BLaER1 (cell line): Measurements from ENCODE around the gene PPFIA1.

Experiments
- H3K27ac ChIP-seq: shearing (Covaris generic); formaldehyde crosslinking; 2 replicates; pipeline ENCODE4 v1.8.1; 2022
- H3K27me3 ChIP-seq: shearing (Covaris generic); formaldehyde crosslinking; 2 replicates; pipeline ENCODE4 v1.8.1; 2022
- H3K36me3 ChIP-seq: shearing (Covaris generic); formaldehyde crosslinking; 2 replicates; pipeline ENCODE4 v1.8.1; 2022
- H3K4me1 ChIP-seq: shearing (Covaris generic); formaldehyde crosslinking; 2 replicates; pipeline ENCODE4 v1.8.1; 2022
- H3K4me2 ChIP-seq: shearing (Covaris generic); formaldehyde crosslinking; 2 replicates; pipeline ENCODE4 v1.8.1; 2022
- H3K4me3 ChIP-seq: shearing (Covaris generic); formaldehyde crosslinking; 2 replicates; pipeline ENCODE4 v1.8.1; 2022
- H3K9ac ChIP-seq: shearing (Covaris generic); formaldehyde crosslinking; 2 replicates; pipeline ENCODE4 v1.8.1; 2022
- H3K9me3 ChIP-seq: shearing (Covaris generic); formaldehyde crosslinking; 2 replicates; pipeline ENCODE4 v1.8.1; 2022
- H4K20me1 ChIP-seq: shearing (Covaris generic); formaldehyde crosslinking; 2 replicates; pipeline ENCODE4 v1.8.1; 2022
- Cebpa-rat ChIP-seq: shearing (Covaris generic); IDR thresholded peaks from 2 replicates; pipeline ENCODE4 v1.8.1; 2022

Gene PPFIA1

GRCh38 chr11:70397336-70397982 is 127.0 kb downstream of the PPFIA1 start:
- Histone ChIP-seq H3K27ac (no peak overlapping the region), H3K9me3 (no peaks in the 10 kb centered on the region), H4K20me1 (peaks cover 52% of the 10 kb centered on the region), H3K4me3 (peak overlapping the region; percentile 62), H3K4me2 (peak overlapping the region; percentile 94), H3K36me3 (no peaks in the 10 kb centered on the region), H3K27me3 (peaks cover 46% of the 10 kb centered on the region), H3K4me1 (peaks cover 30% of the 10 kb centered on the region), H3K9ac (no peak overlapping the region)
- TF ChIP-seq Cebpa-rat = no peak

DNA sequence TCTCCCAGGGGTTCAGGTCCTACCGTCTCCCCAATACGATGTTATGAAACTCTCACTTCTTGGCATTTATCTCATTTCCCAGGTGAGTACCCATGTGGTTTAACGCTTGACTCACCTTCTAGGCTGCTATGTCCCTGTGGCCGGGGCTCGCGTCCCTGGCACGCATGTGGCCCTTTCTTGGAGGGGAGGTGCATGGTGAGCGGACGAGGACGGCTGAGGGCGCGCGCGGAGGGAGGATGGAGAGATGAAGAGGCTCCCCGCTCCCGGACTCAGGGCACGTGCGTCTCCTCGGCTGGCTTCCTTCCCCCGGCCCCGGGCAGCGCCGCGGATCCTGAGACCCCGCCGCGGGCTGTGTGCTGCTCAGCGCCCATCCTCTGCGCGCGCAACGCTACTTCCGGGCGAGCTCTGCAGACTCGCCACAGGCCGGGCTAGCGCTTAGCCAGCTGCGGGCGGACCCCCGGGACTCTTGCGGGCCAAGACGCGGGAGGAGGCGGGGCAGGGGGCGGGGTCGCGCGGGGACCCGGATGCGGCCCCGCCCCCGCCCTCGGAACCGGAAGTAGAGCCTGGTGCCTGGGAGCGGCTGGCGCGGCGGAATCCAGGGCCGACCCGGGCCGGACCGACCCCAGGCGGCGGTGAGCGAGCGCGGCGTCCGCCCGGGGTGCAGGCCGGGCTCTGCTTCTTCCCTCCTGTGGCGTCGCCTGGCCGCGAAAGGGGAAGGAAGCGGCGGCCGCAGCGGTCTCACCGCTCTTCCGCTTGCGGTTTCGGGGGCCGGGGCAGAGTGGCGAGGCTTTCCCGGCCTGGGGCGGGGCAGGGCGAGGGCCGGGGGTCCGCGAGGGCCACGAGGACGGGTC is 127.7 kb downstream of the PPFIA1 start, which contains the start of gene CTTN:
Gene CTTN (plus strand): TSS at position 547 of the 851 bp plus-strand sequence. CDS start 8,769 bp downstream, outside the sequence.
- Histone ChIP-seq H3K9me3 (no peaks in the 10 kb centered on the region), H3K4me2 (peak within 1 kb of the TSS; percentile 94), H3K36me3 (no peaks in the 10 kb centered on the region), H3K4me1 (peaks cover 30% of the 10 kb centered on the region), H3K27ac (no peak within 1 kb of the TSS), H3K9ac (no peak within 1 kb of the TSS), H3K4me3 (peak within 1 kb of the TSS; percentile 62), H3K27me3 (peaks cover 50% of the 10 kb centered on the region), H4K20me1 (peaks cover 52% of the 10 kb centered on the region)
- no peak for TF ChIP-seq Cebpa-rat

DNA sequence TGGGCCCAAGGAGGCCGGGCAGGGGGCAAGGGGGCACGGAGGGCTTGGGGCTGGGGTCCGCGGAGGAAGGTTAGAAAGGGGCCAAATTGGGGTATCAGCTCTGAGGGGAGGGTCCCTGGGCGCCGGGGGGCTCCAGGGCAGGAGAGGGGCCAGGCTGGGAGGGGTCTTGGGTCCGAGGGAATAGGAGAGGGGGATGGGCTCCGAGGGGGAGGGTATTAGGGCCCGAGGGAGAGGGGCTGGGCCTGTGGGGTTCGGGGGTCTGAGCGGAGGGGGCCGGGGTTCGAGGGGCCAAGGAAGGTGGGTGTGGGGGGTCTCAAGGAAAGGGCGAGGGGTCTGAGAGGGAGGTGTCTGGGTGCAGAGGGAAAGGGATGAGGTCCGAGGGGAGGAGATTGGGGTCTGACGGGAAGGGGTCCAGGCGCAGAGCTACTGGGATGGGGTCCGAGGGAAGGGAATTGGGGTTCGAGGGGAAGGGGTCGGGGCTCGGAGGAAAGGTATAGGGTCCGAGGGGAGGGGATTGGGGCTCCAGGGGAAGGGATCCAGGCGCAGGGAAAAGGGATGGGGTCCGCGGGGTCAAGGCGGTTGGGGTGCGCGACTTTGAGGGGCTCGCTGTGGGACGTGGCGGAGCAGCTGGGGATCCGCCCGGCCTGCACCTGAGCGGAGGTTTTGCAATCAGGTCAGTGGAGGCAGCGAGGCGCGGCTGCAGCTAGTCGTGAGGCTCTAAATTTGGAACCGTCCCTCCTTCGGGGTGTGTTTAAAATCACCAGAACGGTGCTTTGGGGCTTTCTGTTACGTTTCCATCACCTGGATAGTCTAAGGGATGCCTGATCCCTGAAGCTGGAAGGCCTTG is 128.6 kb downstream of the PPFIA1 start:
- H3K27ac ChIP-seq = no peak overlapping the region
- H3K36me3 ChIP-seq = no peaks in the 10 kb centered on the region
- peaks cover 52% of the 10 kb centered on the region for H4K20me1 ChIP-seq
- H3K4me1 ChIP-seq = peaks cover 30% of the 10 kb centered on the region
- H3K4me2 ChIP-seq = peak overlapping the region; percentile 94
- H3K9ac ChIP-seq = no peak overlapping the region
- no peaks in the 10 kb centered on the region for H3K9me3 ChIP-seq
- H3K27me3 ChIP-seq = peaks cover 54% of the 10 kb centered on the region
- H3K4me3 ChIP-seq = peak overlapping the region; percentile 62
- TF ChIP-seq Cebpa-rat = no peak

DNA sequence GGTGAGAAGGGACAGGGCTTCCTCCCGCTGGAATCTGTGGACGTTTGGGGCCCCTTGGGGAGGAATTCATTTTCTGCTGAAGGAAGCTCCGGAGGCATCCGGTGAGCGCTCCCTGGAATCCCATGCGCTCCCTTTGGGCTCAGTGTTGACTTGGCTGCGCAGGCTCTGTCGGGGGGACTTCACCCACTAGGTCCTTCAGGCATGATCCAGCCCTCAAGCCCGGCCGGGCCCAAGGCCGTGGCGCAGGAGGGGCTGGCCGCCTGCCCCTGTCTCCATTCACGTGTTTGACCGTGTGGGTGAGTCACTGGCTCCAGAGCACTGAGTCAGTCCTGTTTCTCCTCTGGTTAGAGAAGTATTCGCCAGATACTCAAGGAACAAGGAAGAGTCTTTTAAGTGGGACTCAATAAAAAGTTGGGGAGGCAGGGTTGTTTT is 129.2 kb downstream of the PPFIA1 start:
- Histone ChIP-seq H4K20me1 (peaks cover 52% of the 10 kb centered on the region), H3K27ac (no peak overlapping the region), H3K4me3 (no peak overlapping the region), H3K4me2 (peak overlapping the region; percentile 94), H3K9me3 (no peaks in the 10 kb centered on the region), H3K4me1 (peaks cover 30% of the 10 kb centered on the region), H3K9ac (no peak overlapping the region), H3K27me3 (peaks cover 57% of the 10 kb centered on the region), H3K36me3 (no peaks in the 10 kb centered on the region)
- no peak for TF ChIP-seq Cebpa-rat

GRCh38 chr11:70400643-70401042 is 130.2 kb downstream of the PPFIA1 start:
- H3K9ac ChIP-seq = no peak overlapping the region
- H3K27ac ChIP-seq = no peak overlapping the region
- no peak for TF ChIP-seq Cebpa-rat
- no peaks in the 10 kb centered on the region for H3K9me3 ChIP-seq
- no peak overlapping the region for H3K4me3 ChIP-seq
- H4K20me1 ChIP-seq = peaks cover 52% of the 10 kb centered on the region
- no peaks in the 10 kb centered on the region for H3K36me3 ChIP-seq
- H3K4me1 ChIP-seq = peaks cover 30% of the 10 kb centered on the region
- H3K27me3 ChIP-seq = peaks cover 63% of the 10 kb centered on the region
- no peak overlapping the region for H3K4me2 ChIP-seq

DNA sequence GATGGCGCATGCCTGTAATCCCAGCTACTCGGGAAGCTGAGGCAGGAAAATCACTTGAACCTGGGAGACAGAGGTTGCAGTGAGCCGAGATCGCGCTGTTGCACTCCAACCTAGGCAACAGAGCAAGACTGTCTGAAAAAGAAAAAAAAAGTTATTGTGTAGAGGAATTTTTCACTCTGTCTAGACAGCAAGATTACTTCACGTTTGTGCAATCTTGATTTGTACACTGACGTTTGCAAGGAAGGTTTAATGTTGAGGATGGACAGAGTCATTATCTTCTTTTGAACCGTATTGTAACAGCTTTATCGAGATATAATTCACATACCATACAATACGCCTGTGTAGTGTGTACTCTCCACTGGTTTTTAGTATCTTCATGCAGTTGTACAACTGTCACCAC is 131.5 kb downstream of the PPFIA1 start:
- Histone ChIP-seq H3K9me3 (no peaks in the 10 kb centered on the region), H3K4me3 (no peak overlapping the region), H3K4me2 (no peak overlapping the region), H3K36me3 (no peaks in the 10 kb centered on the region), H4K20me1 (peaks cover 47% of the 10 kb centered on the region), H3K9ac (no peak overlapping the region), H3K27ac (no peak overlapping the region), H3K4me1 (peaks cover 29% of the 10 kb centered on the region), H3K27me3 (peaks cover 63% of the 10 kb centered on the region)
- no peak for TF ChIP-seq Cebpa-rat

DNA sequence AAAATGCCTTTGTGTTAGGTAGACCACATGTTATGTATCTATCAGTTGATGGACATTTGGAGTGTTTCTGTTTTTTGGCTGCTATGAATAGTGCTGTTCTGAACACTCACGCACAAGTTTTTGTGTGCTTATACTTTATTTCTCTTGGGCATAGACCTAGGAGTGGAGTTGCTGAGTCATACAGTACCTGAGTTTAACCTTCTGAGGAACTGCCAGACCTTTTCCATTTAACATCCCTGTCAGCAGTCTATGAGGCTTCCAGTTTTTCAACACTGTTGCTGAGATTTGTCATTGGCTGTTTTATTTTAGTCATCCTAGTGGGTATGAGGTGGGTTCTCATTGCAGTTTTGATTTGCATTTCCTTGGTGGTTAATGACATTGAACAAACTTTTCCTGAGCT is 132.2 kb downstream of the PPFIA1 start:
- Histone ChIP-seq H3K27ac (no peak overlapping the region), H3K4me2 (no peak overlapping the region), H3K4me3 (no peak overlapping the region), H4K20me1 (peaks cover 40% of the 10 kb centered on the region), H3K9ac (no peak overlapping the region), H3K9me3 (no peaks in the 10 kb centered on the region), H3K27me3 (peaks cover 57% of the 10 kb centered on the region), H3K36me3 (no peaks in the 10 kb centered on the region), H3K4me1 (peaks cover 22% of the 10 kb centered on the region)
- TF ChIP-seq Cebpa-rat = no peak

- Histone ChIP-seq H3K27ac (no peak overlapping the region), H3K36me3 (no peaks in the 10 kb centered on the region), H3K9ac (no peak overlapping the region), H3K27me3 (peaks cover 53% of the 10 kb centered on the region), H3K4me2 (no peak overlapping the region), H3K4me1 (peaks cover 14% of the 10 kb centered on the region), H3K9me3 (no peaks in the 10 kb centered on the region), H4K20me1 (peaks cover 27% of the 10 kb centered on the region), H3K4me3 (no peak overlapping the region)
- no peak for TF ChIP-seq Cebpa-rat
These were observed 133.8 kb downstream of the PPFIA1 start for GRCh38 chr11:70404244-70404643.

DNA sequence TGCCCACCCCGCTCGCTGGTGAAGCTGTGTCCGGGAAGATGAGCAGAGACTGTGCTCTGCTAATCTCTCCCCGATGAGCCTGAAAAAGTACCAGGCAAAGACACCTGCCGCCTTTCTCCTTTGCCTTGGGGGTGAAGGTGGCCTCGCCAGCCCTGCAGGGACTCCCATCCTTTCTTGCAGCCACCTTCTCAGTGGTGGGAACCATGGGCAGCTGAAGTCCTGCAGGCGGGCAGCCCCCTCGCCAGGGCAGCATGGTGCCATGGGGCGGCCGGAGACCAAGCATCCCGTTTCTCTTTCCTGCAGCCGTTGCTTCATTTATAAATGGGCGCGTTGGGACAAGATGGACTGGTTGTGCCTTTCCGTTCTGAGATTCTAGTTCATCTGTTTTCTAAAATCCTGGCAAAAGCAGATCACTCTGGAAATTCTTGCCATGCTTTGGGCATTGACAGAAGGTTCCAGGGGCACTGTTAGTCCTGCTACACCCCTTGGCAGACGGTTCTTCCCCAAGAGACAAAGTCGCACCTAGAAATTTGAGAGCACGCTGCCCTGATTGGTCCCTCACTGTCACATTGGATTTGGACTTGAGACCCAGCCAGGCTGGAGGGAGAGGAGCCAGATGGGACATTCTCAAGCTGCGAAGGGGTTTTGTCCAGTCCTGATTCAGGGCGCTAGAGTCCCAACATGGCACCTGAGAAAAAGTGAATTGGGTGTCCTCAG is 135.3 kb downstream of the PPFIA1 start:
- Histone ChIP-seq H4K20me1 (peaks cover 11% of the 10 kb centered on the region), H3K9ac (no peak overlapping the region)

More for the DNA sequence above, 135.3 kb downstream of the PPFIA1 start:
- H3K27ac ChIP-seq = no peak overlapping the region
- H3K4me3 ChIP-seq = no peak overlapping the region
- peaks cover 6% of the 10 kb centered on the region; the same call in 1 of the 2 replicates for H3K4me1 ChIP-seq
- no peaks in the 10 kb centered on the region for H3K9me3 ChIP-seq
- H3K27me3 ChIP-seq = peaks cover 37% of the 10 kb centered on the region
- H3K4me2 ChIP-seq = no peak overlapping the region
- TF ChIP-seq Cebpa-rat = no peak
- no peaks in the 10 kb centered on the region for H3K36me3 ChIP-seq
